ENCODE data around the gene RPP25. TPM values are rescaled to one million over a fixed set of nuclear protein-coding genes. Genes with fewer than 3 reads are reported as not detected.

RPP25 gene
- total and polyA plus RNA-seq, 2 of the 13 experiments (the other 11 are each of a cell fraction or from before 2014, with no cell fraction given) = 0.05 to 0.11 TPM

GRCh38 chr15:74913041-74913440 lies 43.5 kb downstream of the RPP25 start:
- H3K36me3 ChIP-seq (replicated peaks in 1 of 2; ENCODE audit: control insufficient read depth in 1 of 2, insufficient read depth in 2 of 2, low read length in 2 of 2) = peaks cover 9 to 30% of the 10 kb centered on the region in 2 experiments; a peak in 4 of 5 replicates
- peaks cover 6% of the 10 kb centered on the region; the same call in 1 of the 2 replicates for H3K4me1 ChIP-seq (ENCODE audit: insufficient read depth, low read length)
- H2AFZ ChIP-seq (ENCODE audit: low read length) = no peak overlapping the region
- H3K27me3 ChIP-seq (ENCODE audit: control insufficient read depth in 1 of 2, insufficient read depth in 2 of 2, low read length in 2 of 2) = no peaks in the 10 kb centered on the region
- no peak overlapping the region for H3K4me3 ChIP-seq (replicated peaks in 1 of 3; ENCODE audit: insufficient read depth in 1 of 3, low read depth in 2 of 3, low read length in 3 of 3)
- no peak for FAIRE-seq
- no peaks in the 10 kb centered on the region for H3K79me2 ChIP-seq (ENCODE audit: insufficient read depth, low read length)
- BruUV-seq (replicated peaks) = no TSS peak
- ATAC-seq = no peak
- intact Hi-C loops (cut with micrococcal nuclease; ENCODE audit: unreplicated experiment) (no loop called here), in situ Hi-C loops (cut with HindIII; ENCODE audit: extremely low pct_ligation_motif_present, low pct_unique_long_range_greater_than_20kb) (no loop called here)
- 96% methylated on average over 9 of the region's 9 CpGs for WGBS (ENCODE audit: low lambda C conversion rate)
- no peak overlapping the region for H3K4me2 ChIP-seq (ENCODE audit: low read depth, low read length)
- H3K9ac ChIP-seq (ENCODE audit: insufficient read depth, low read depth, low read length) = no peak overlapping the region
- ChIA-PET CTCF (ENCODE audit: low intra/inter-chr PET ratio, low total read pairs) (no interaction called here), POLR2A (no interaction called here)
- no peak overlapping the region for H3K27ac ChIP-seq (ENCODE audit: extremely low read length, insufficient read depth, low read length)
- no peak for DNase-seq (ENCODE audit: low spot score)
- no peaks in the 10 kb centered on the region for H4K20me1 ChIP-seq (ENCODE audit: insufficient read depth, low read length)
- TF ChIP-seq RBAK (CRISPR knock-in tag; IDR thresholded peaks at IDR 0.05) = no peak
- no peak for TF ChIP-seq HNRNPK (IDR thresholded peaks at IDR 0.05; ENCODE audit: low read depth, low read length, poor library complexity, severe bottlenecking)
- TF ChIP-seq ARNTL (CRISPR knock-in tag; IDR thresholded peaks at IDR 0.05) = no peak
- no peaks in the 10 kb centered on the region for H3K9me3 ChIP-seq (ENCODE audit: low read length)

- H3K27ac ChIP-seq (ENCODE audit: extremely low read length, insufficient read depth, low read length) = no peak overlapping the region
- BruUV-seq (replicated peaks) = no TSS peak
- H3K4me3 ChIP-seq (replicated peaks in 1 of 3; ENCODE audit: insufficient read depth in 1 of 3, low read depth in 2 of 3, low read length in 3 of 3) = no peak overlapping the region
- FAIRE-seq (no peak), DNase-seq (ENCODE audit: low spot score) (no peak), ATAC-seq (no peak)
- H3K27me3 ChIP-seq (ENCODE audit: control insufficient read depth in 1 of 2, insufficient read depth in 2 of 2, low read length in 2 of 2) = no peaks in the 10 kb centered on the region; a peak in 1 of 5 replicates
- H3K4me1 ChIP-seq (ENCODE audit: insufficient read depth, low read length) = peaks cover 27% of the 10 kb centered on the region
- no peaks in the 10 kb centered on the region for H3K9me3 ChIP-seq (ENCODE audit: low read length)
- peaks cover 6 to 24% of the 10 kb centered on the region in 2 experiments for H3K36me3 ChIP-seq (replicated peaks in 1 of 2; ENCODE audit: control insufficient read depth in 1 of 2, insufficient read depth in 2 of 2, low read length in 2 of 2)
- intact Hi-C loops (cut with micrococcal nuclease; ENCODE audit: unreplicated experiment) (loop anchor here (5.0 kb wide), 1 partner anchor 44 kb away; no protein-coding TSS in a partner anchor), in situ Hi-C loops (cut with HindIII; ENCODE audit: extremely low pct_ligation_motif_present, low pct_unique_long_range_greater_than_20kb) (no loop called here)
- H3K9ac ChIP-seq (ENCODE audit: insufficient read depth, low read depth, low read length) = no peak overlapping the region
- H3K4me2 ChIP-seq (ENCODE audit: low read depth, low read length) = no peak overlapping the region
- no peak overlapping the region for H2AFZ ChIP-seq (ENCODE audit: low read length)
- 100% methylated on average over 3 of the region's 4 CpGs for WGBS (ENCODE audit: low lambda C conversion rate)
- TF ChIP-seq ZNF33B (CRISPR knock-in tag; IDR thresholded peaks at IDR 0.05) (no peak), ETV5 (CRISPR knock-in tag; IDR thresholded peaks at IDR 0.05; ENCODE audit: borderline replicate concordance) (no peak), ZNF20 (CRISPR knock-in tag; IDR thresholded peaks at IDR 0.05) (no peak), USF2 (IDR thresholded peaks at IDR 0.05; ENCODE audit: low read depth, low read length) (no peak), USF2 (CRISPR knock-in tag; IDR thresholded peaks at IDR 0.05; ENCODE audit: borderline replicate concordance) (no peak), ZNF687 (CRISPR knock-in tag; IDR thresholded peaks at IDR 0.05) (no peak), BRD4 (CRISPR knock-in tag; IDR thresholded peaks at IDR 0.05) (no peak), EED (CRISPR knock-in tag; IDR thresholded peaks at IDR 0.05) (no peak), ZNF737 (CRISPR knock-in tag; IDR thresholded peaks at IDR 0.05; ENCODE audit: borderline replicate concordance) (no peak), ZNF629 (CRISPR knock-in tag; conservative IDR thresholded peaks at IDR 0.05) (no peak)
- H4K20me1 ChIP-seq (ENCODE audit: insufficient read depth, low read length) = no peaks in the 10 kb centered on the region
- ChIA-PET POLR2A (interaction anchor here (0.8 kb wide), 1 partner anchor 29 kb away, joined by 3 read pairs; the partner anchor contains the start of gene COX5A), CTCF (ENCODE audit: low intra/inter-chr PET ratio, low total read pairs) (no interaction called here)
- H3K79me2 ChIP-seq (ENCODE audit: insufficient read depth, low read length) = peaks cover 16% of the 10 kb centered on the region
Measured at GRCh38 chr15:74908635-74909034, 47.9 kb downstream of the RPP25 start.

All from HepG2 (cell line).